K562 (cell line): ENCODE measurements around the gene ZDHHC12. TPM values are rescaled to one million over a fixed set of nuclear protein-coding genes. Genes with fewer than 3 reads are reported as not detected.

Experiments used
- ATAC-seq: fragments of 200-7000 bp; cut with Tn5 transposase; 3 replicates; pipeline ENCODE4 v1.9.1; 2020; ENCODE audit warnings: moderate library complexity
- BruUV-seq: library from RNA; stranded (reverse); fragments of 400-500 nt; replicated peaks from 2 replicates; lab custom pipeline; 2021; lab: Mats Ljungman, UMichigan
- CTCF ChIA-PET: fragments of 300-600 bp; formaldehyde crosslinking; extraction: SDS; loops from one replicate; lab custom pipeline; 2021; ENCODE audit warnings: low intra/inter-chr PET ratio; lab: Yijun Ruan, JAX
- POLR2A ChIA-PET: fragments of 300-600, 350-650 bp; sonication (Branson Sonifier 250); formaldehyde crosslinking; extraction: SDS; loops from one replicate; lab custom pipeline; 2021; ENCODE audit warnings: antibody characterized with exemption, inconsistent platforms; lab: Yijun Ruan, JAX
- DNase-seq, 4 experiments: peaks; one replicate each; pipeline versions ENCODE4 v3.0.0 to v3.0.0-alpha.2; 2011 to 2018; ENCODE audit warnings: low spot score in 3 of 4, mixed read lengths in 3 of 4; ENCODE audit errors: extremely low read depth in 1 of 4
- FAIRE-seq: peaks from 2 replicates; lab custom pipeline; 2011; peaks lifted over from hg19 to GRCh38; lab: Jason Lieb, UNC
- H2AFZ ChIP-seq: 2 replicates; pipeline ENCODE4 v1.6.0; 2011; ENCODE audit warnings: low read depth, low read length, control low read depth, inconsistent platforms
- H3K27ac ChIP-seq: fragments of 200-600 bp; 3 replicates; pipeline ENCODE4 v1.8.0; 2011; ENCODE audit warnings: low read depth, mild to moderate bottlenecking, control low read depth, inconsistent platforms, low read length, moderate library complexity, mixed read lengths; ENCODE audit errors: extremely low read depth
- H3K27me3 ChIP-seq, 2 experiments: fragments of 300-600 bp in 1 of 2; 2 replicates in 1 of 2; 3 replicates in 1 of 2; pipeline versions ENCODE4 v1.6.0 to v1.8.0; 2011; ENCODE audit warnings: inconsistent platforms in 2 of 2, low read length in 2 of 2, mild to moderate bottlenecking in 1 of 2, mixed read lengths in 1 of 2, moderate library complexity in 1 of 2; ENCODE audit not compliant: control insufficient read depth in 2 of 2, insufficient read depth in 2 of 2
- H3K36me3 ChIP-seq: fragments of 300-600 bp; 3 replicates; pipeline ENCODE4 v1.8.0; 2011; ENCODE audit warnings: mild to moderate bottlenecking, low read length, inconsistent platforms; ENCODE audit not compliant: control insufficient read depth, insufficient read depth
- H3K4me1 ChIP-seq, 2 experiments: fragments of 200-600 bp in 1 of 2; replicated peaks in 1 of 2; 2 replicates in 1 of 2; 3 replicates in 1 of 2; pipeline versions ENCODE4 v1.5.1 to v1.8.0; 2011; ENCODE audit warnings: inconsistent platforms in 2 of 2, low read length in 2 of 2, mild to moderate bottlenecking in 1 of 2, mixed read lengths in 1 of 2, moderate library complexity in 1 of 2; ENCODE audit not compliant: control insufficient read depth in 2 of 2, insufficient read depth in 2 of 2
- H3K4me2 ChIP-seq: 2 replicates; pipeline ENCODE4 v1.6.1; 2011; ENCODE audit warnings: low read length, control low read depth, inconsistent platforms, mixed read lengths; ENCODE audit not compliant: insufficient read depth
- H3K4me3 ChIP-seq: fragments of 200-600 bp; sonication (generic), shearing (Covaris generic); 2 replicates; pipeline ENCODE4 v1.5.1; 2016; ENCODE audit warnings: control low read depth, inconsistent platforms
- H3K79me2 ChIP-seq: fragments of 200-600 bp; 3 replicates; pipeline ENCODE4 v1.8.0; 2011; ENCODE audit warnings: low read length, inconsistent platforms; ENCODE audit not compliant: control insufficient read depth, insufficient read depth
- H3K9ac ChIP-seq, 2 experiments: 2 replicates each; pipeline versions ENCODE4 v1.6.0 to v1.6.1; 2011; ENCODE audit warnings: low read depth in 2 of 2, low read length in 2 of 2, control low read depth in 1 of 2, inconsistent platforms in 1 of 2, mild to moderate bottlenecking in 1 of 2, mixed read lengths in 1 of 2; ENCODE audit not compliant: insufficient read depth in 1 of 2
- H3K9me1 ChIP-seq: one replicate; pipeline ENCODE4 v1.6.0; 2011; ENCODE audit warnings: inconsistent platforms, mild to moderate bottlenecking, low read length, moderate library complexity; ENCODE audit not compliant: control insufficient read depth, insufficient read depth
- H3K9me3 ChIP-seq: replicated peaks from 2 replicates; pipeline ENCODE4 v1.5.1; 2011; ENCODE audit warnings: low read depth, low read length, inconsistent platforms; ENCODE audit not compliant: control insufficient read depth, insufficient read depth
- H4K20me1 ChIP-seq: replicated peaks from 2 replicates; pipeline ENCODE4 v1.6.1; 2011; ENCODE audit warnings: low read length, inconsistent platforms, mixed read lengths; ENCODE audit not compliant: control insufficient read depth, insufficient read depth
- E2F3 ChIP-seq: fragments of 250-450 bp; sonication (Bioruptor Pico); IDR thresholded peaks from 2 replicates; pipeline ENCODE4 v1.4.0; 2020; ENCODE audit warnings: mild to moderate bottlenecking
- FOXJ3 ChIP-seq: sonication (generic); formaldehyde crosslinking; IDR thresholded peaks from 2 replicates; pipeline ENCODE4 v1.4.0; 2020; ENCODE audit warnings: mild to moderate bottlenecking, missing genetic modification reagents
- NFYB ChIP-seq: IDR thresholded peaks from 2 replicates; pipeline ENCODE4 v1.6.1; 2011; ENCODE audit warnings: mild to moderate bottlenecking, moderate library complexity; ENCODE audit not compliant: insufficient read length; ENCODE audit errors: extremely low read depth
- POLR2A ChIP-seq: fragments of 450-650 bp; conservative IDR thresholded peaks from 2 replicates; pipeline ENCODE4 v1.6.1; 2016
- POLR2G ChIP-seq: fragments of 200-400 bp; formaldehyde crosslinking; IDR thresholded peaks from 2 replicates; pipeline ENCODE4 v1.6.1; 2017; ENCODE audit warnings: low read depth, mild to moderate bottlenecking, antibody characterized with exemption, low read length, moderate library complexity
- RBFOX2 ChIP-seq: fragments of 200-400 bp; formaldehyde crosslinking; IDR thresholded peaks from 2 replicates; pipeline ENCODE4 v1.6.1; 2017; ENCODE audit warnings: low read depth, mild to moderate bottlenecking, low read length, moderate library complexity
- RFX1 ChIP-seq: fragments of 450-650 bp; IDR thresholded peaks from 2 replicates; pipeline ENCODE4 v1.6.1; 2016; ENCODE audit warnings: mild to moderate bottlenecking, moderate library complexity
- SMARCC2 ChIP-seq: fragments of 450-650 bp; IDR thresholded peaks from 2 replicates; pipeline ENCODE4 v1.6.1; 2017; ENCODE audit warnings: antibody characterized with exemption, moderate library complexity, mild to moderate bottlenecking, low read depth
- ZBTB7A ChIP-seq: IDR thresholded peaks from 2 replicates; pipeline ENCODE4 v1.6.1; 2011; ENCODE audit warnings: low read depth, mild to moderate bottlenecking, low read length, moderate library complexity, borderline replicate concordance; ENCODE audit not compliant: control insufficient read depth
- ZBTB8A ChIP-seq: fragments of 450-650 bp; IDR thresholded peaks from 2 replicates; pipeline ENCODE4 v1.6.1; 2018; ENCODE audit warnings: mild to moderate bottlenecking, moderate library complexity; ENCODE audit not compliant: partially characterized antibody
- WGBS: fragments of 100-300 bp; shearing (Covaris generic); methylation state at CpG from one replicate; pipeline ENCODE4 v1.1.6; 2016; ENCODE audit warnings: low coverage, mixed read lengths; ENCODE audit not compliant: insufficient coverage; ENCODE audit errors: missing lambda C conversion rate; 5-methylcytosine and 5-hydroxymethylcytosine counted together
- in situ Hi-C: fragments of 300-500 bp; cut with MboI; formaldehyde crosslinking; loops from 4 replicates; pipeline ENCODE4 v1.15.0; 2018; ENCODE audit warnings: inconsistent platforms, mixed read lengths
- intact Hi-C: fragments of 100-400 bp; cut with micrococcal nuclease; formaldehyde crosslinking; loops from 2 replicates; pipeline ENCODE4 v1.14.2; 2022
- polyA plus RNA-seq, 8 experiments: library from polyadenylated mRNA; depleted of rRNA in 4 of 8; stranded (reverse) in 5 of 8; unstranded in 3 of 8; fragments of >200 nt; fragmentation: Nextera tagmentation in 2 of 8; fragmentation: Illumina TruSeq in 1 of 8; extraction: Ambion mirVana in 2 of 8; extraction: Trizol in 1 of 8; gene quantifications; 2 replicates each; pipeline versions ENCODE4 v1.2.1 to v1.2.3, GENCODE V29; 2011 to 2014; ENCODE audit warnings: inconsistent platforms in 1 of 8, missing spikeins in 1 of 8
- total RNA-seq, 7 experiments: library from RNA; depleted of rRNA in 6 of 7; stranded (reverse); fragments of >200 nt in 6 of 7; fragmentation: Illumina TruSeq in 2 of 7; extraction: Trizol in 2 of 7; gene quantifications; 2 replicates each; pipeline versions ENCODE4 v1.2.1 to v1.2.3, GENCODE V29; 2011 to 2021; ENCODE audit warnings: low replicate concordance in 1 of 7
- TF ChIP-seq, protein P1 (sequence below): IDR thresholded peaks from 2 replicates; pipeline ENCODE4 v1.6.1; 2011; ENCODE audit not compliant: insufficient read length; ENCODE audit errors: extremely low read depth

Gene ZDHHC12
- total and polyA plus RNA-seq, 9 of the 15 experiments (the other 6 are each of a cell fraction or from before 2014, with no cell fraction given): 0.21 to 38.0 (median 13.8) TPM

DNA sequence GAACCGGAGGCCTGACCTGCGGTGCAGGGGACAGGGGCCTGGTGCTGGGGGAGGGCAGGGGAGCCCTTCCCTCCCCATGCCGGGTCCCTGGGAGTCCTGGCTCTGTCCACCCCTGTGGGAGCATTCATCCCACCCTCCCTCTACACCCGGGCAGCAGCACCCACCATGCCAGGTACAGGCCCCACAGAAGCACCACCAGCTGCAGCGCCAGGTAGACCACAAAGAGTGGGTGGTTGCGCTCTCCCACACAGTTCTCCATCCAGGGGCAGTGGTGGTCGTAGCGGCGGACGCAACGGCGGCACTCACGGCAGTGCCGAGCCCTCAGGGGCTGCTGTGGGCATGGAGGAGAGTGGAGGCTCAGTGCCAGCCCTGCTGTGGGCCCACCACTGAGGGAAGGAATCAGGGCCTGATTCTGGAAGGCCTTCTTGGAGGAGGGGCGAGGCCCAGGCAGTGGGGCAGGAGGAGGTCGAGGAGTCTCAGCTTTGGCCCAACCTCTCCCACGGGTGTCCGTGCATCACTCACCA is 2.4 kb downstream of the ZDHHC12 start:
- no peak for DNase-seq
- H3K9me1 ChIP-seq: peaks cover 2% of the 10 kb centered on the region
- no peak overlapping the region for H3K27ac ChIP-seq
- no peak for ATAC-seq
- no peak overlapping the region for H2AFZ ChIP-seq
- H3K27me3 ChIP-seq: no peaks in the 10 kb centered on the region
- no peak overlapping the region for H3K4me2 ChIP-seq
- no peaks in the 10 kb centered on the region for H3K9me3 ChIP-seq
- no TSS peak for BruUV-seq
- intact Hi-C loops (no loop called here), in situ Hi-C loops (no loop called here)
- H4K20me1 ChIP-seq: no peaks in the 10 kb centered on the region
- ChIA-PET POLR2A (interaction anchor here (0.6 to 0.7 kb wide), 2 partner anchors 10 to 73 kb away, joined by 3 read pairs; no protein-coding TSS in a partner anchor), CTCF (no interaction called here)
- H3K4me1 ChIP-seq: peaks cover 8 to 47% of the 10 kb centered on the region in 2 experiments; a peak in 4 of 5 replicates
- peaks cover 41% of the 10 kb centered on the region; the same call in 2 of the 3 replicates for H3K36me3 ChIP-seq
- peak overlapping the region in 1 of 2 experiments; percentile 80; a peak in 1 of 4 replicates for H3K9ac ChIP-seq
- no peak for TF ChIP-seq RFX1
- no peak for TF ChIP-seq NFYB
- no peak for TF ChIP-seq ZBTB8A
- TF ChIP-seq, protein P1, sequence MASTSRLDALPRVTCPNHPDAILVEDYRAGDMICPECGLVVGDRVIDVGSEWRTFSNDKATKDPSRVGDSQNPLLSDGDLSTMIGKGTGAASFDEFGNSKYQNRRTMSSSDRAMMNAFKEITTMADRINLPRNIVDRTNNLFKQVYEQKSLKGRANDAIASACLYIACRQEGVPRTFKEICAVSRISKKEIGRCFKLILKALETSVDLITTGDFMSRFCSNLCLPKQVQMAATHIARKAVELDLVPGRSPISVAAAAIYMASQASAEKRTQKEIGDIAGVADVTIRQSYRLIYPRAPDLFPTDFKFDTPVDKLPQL: no peak
- no peak for TF ChIP-seq ZBTB7A
- no peak for TF ChIP-seq E2F3
- TF ChIP-seq POLR2G: peak; percentile 69
- TF ChIP-seq RBFOX2: peak; percentile 57
- TF ChIP-seq POLR2A: no peak
- no peak for TF ChIP-seq SMARCC2
- TF ChIP-seq FOXJ3 (CRISPR knock-in tag): no peak
- no peak for FAIRE-seq
- 90% methylated on average over 17 of the region's 18 CpGs for WGBS
- peaks cover 8% of the 10 kb centered on the region; the same call in 2 of the 3 replicates for H3K79me2 ChIP-seq
- H3K4me3 ChIP-seq: no peak overlapping the region
